Keratinocyte (primary cell): ENCODE results near the gene IFI27L2. TPM values are rescaled to one million over a fixed set of nuclear protein-coding genes. Genes with fewer than 3 reads are reported as not detected.

ENCODE experiments used
- DNase-seq: peaks from one replicate; pipeline ENCODE4 v3.0.0-alpha.2; 2011; ENCODE audit warnings: low read depth, missing footprints, low spot score
- FAIRE-seq: peaks from 2 replicates; lab custom pipeline; 2011; peaks lifted over from hg19 to GRCh38; lab: Jason Lieb, UNC
- H2AFZ ChIP-seq: 2 replicates; pipeline ENCODE4 v1.6.0; 2012; ENCODE audit warnings: low read length, control low read depth, inconsistent platforms; ENCODE audit not compliant: control insufficient read depth
- H3K27ac ChIP-seq: 2 replicates; pipeline ENCODE4 v1.5.1; 2011; ENCODE audit warnings: low read length; ENCODE audit not compliant: control insufficient read depth, insufficient read depth
- H3K27me3 ChIP-seq: 3 replicates; pipeline ENCODE4 v1.6.0; 2011; ENCODE audit warnings: low read length; ENCODE audit not compliant: control insufficient read depth, insufficient read depth; ENCODE audit errors: extremely low read depth
- H3K36me3 ChIP-seq, 2 experiments: 2 replicates in 1 of 2; 3 replicates in 1 of 2; pipeline ENCODE4 v1.5.1; 2011; ENCODE audit warnings: low read length in 2 of 2, mild to moderate bottlenecking in 1 of 2; ENCODE audit not compliant: control insufficient read depth in 2 of 2, insufficient read depth in 2 of 2; ENCODE audit errors: extremely low read depth in 1 of 2
- H3K4me1 ChIP-seq: 3 replicates; pipeline ENCODE4 v1.5.1; 2011; ENCODE audit warnings: low read length; ENCODE audit not compliant: control insufficient read depth, insufficient read depth; ENCODE audit errors: extremely low read depth
- H3K4me2 ChIP-seq: 3 replicates; pipeline ENCODE4 v1.6.0; 2011; ENCODE audit warnings: low read depth, low read length; ENCODE audit not compliant: control insufficient read depth, insufficient read depth; ENCODE audit errors: extremely low read depth
- H3K4me3 ChIP-seq, 3 experiments: fragments of 200-600 bp in 1 of 3; sonication (generic) in 1 of 3; 2 replicates in 2 of 3; 3 replicates in 1 of 3; pipeline ENCODE4 v1.5.1; 2011 to 2016; ENCODE audit warnings: low read length in 3 of 3, mild to moderate bottlenecking in 3 of 3, control low read depth in 2 of 3, inconsistent platforms in 1 of 3, low read depth in 1 of 3, mixed read lengths in 1 of 3, mixed run types in 1 of 3, moderate library complexity in 1 of 3; ENCODE audit not compliant: control insufficient read depth in 2 of 3, insufficient read depth in 2 of 3; ENCODE audit errors: extremely low read depth in 1 of 3
- H3K79me2 ChIP-seq: 2 replicates; pipeline ENCODE4 v1.6.0; 2012; ENCODE audit warnings: low read length; ENCODE audit not compliant: control insufficient read depth, insufficient read depth
- H3K9ac ChIP-seq: 3 replicates; pipeline ENCODE4 v1.6.0; 2011; ENCODE audit warnings: low read length; ENCODE audit not compliant: control insufficient read depth, insufficient read depth; ENCODE audit errors: extremely low read depth
- H3K9me1 ChIP-seq: 3 replicates; pipeline ENCODE4 v1.6.0; 2011; ENCODE audit warnings: low read length; ENCODE audit not compliant: control insufficient read depth, insufficient read depth; ENCODE audit errors: extremely low read depth
- H3K9me3 ChIP-seq: 2 replicates; pipeline ENCODE4 v1.5.1; 2012; ENCODE audit warnings: low read depth, low read length; ENCODE audit not compliant: control insufficient read depth
- H4K20me1 ChIP-seq: 3 replicates; pipeline ENCODE4 v1.6.0; 2011; ENCODE audit warnings: low read length; ENCODE audit not compliant: control insufficient read depth, insufficient read depth; ENCODE audit errors: extremely low read depth
- CTCF ChIP-seq, 3 experiments: IDR thresholded peaks in 1 of 3; conservative IDR thresholded peaks in 1 of 3; optimal IDR thresholded peaks in 1 of 3; 2 replicates in 2 of 3; 3 replicates in 1 of 3; pipeline versions ENCODE3 to v1.5.1; 2011; ENCODE audit warnings: low read length in 3 of 3, mild to moderate bottlenecking in 3 of 3, moderate library complexity in 2 of 3, control low read depth in 1 of 3, inconsistent platforms in 1 of 3; ENCODE audit not compliant: insufficient read depth in 2 of 3; ENCODE audit errors: extremely low read depth in 1 of 3
- EZH2 ChIP-seq: IDR thresholded peaks from one replicate; pipeline ENCODE4 v1.6.1; 2012; ENCODE audit warnings: inconsistent platforms, mild to moderate bottlenecking, low read length, moderate library complexity
- dilution Hi-C: fragments of 300-500 bp; cut with MboI; formaldehyde crosslinking; loops from one replicate; pipeline ENCODE4 v1.7.0; 2020; ENCODE audit warnings: low sequenced_read_pairs; ENCODE audit not compliant: extremely low pct_ligation_motif_present
- polyA plus RNA-seq, 5 experiments: library from polyadenylated mRNA; depleted of rRNA in 3 of 5; stranded (reverse) in 3 of 5; stranded (forward) in 1 of 5; unstranded in 1 of 5; fragments of >200 nt; gene quantifications; 1 replicate in 1 of 5; 2 replicates in 3 of 5; 3 replicates in 1 of 5; pipeline versions ENCODE4 v1.2.1 to v1.2.3, GENCODE V29; 2011 to 2012; ENCODE audit warnings: missing spikeins in 2 of 5, low read depth in 1 of 5, low replicate concordance in 1 of 5

The IFI27L2 gene
- polyA plus RNA-seq, 1 donor (not counting 4 experiments of a cell fraction or from before 2014, with no cell fraction given), result 67.5 TPM

- H3K9ac ChIP-seq, result no peak overlapping the region
- H3K79me2 ChIP-seq, result no peaks in the 10 kb centered on the region
- H3K4me2 ChIP-seq, result no peak overlapping the region
- peaks cover 9% of the 10 kb centered on the region for H3K4me1 ChIP-seq
- DNase-seq (no peak), FAIRE-seq (no peak)
- no peaks in the 10 kb centered on the region for H4K20me1 ChIP-seq
- no peaks in the 10 kb centered on the region for H3K9me1 ChIP-seq
- dilution Hi-C loops, result no loop called here
- no peaks in the 10 kb centered on the region for H3K9me3 ChIP-seq
- H3K4me3 ChIP-seq, result no peak overlapping the region
- H2AFZ ChIP-seq, result no peak overlapping the region
- H3K27me3 ChIP-seq, result no peaks in the 10 kb centered on the region
- H3K27ac ChIP-seq, result no peak overlapping the region
- peaks cover 0 to 12% of the 10 kb centered on the region in 2 experiments for H3K36me3 ChIP-seq
- TF ChIP-seq CTCF (optimal IDR thresholded peaks at IDR 0.05 in 1 of 3, IDR thresholded peaks at IDR 0.05 in 1 of 3, conservative IDR thresholded peaks at IDR 0.05 in 1 of 3; ENCODE audit: extremely low read depth in 1 of 3, insufficient read depth in 2 of 3, low read length in 3 of 3) (no peak), EZH2 (no peak)
Measured at GRCh38 chr14:94124582-94125377, 4.6 kb downstream of the IFI27L2 start.

- no peak for DNase-seq
- no peak for FAIRE-seq
- H2AFZ ChIP-seq, result no peak overlapping the region
- no peaks in the 10 kb centered on the region for H3K27me3 ChIP-seq
- dilution Hi-C loops, result no loop called here
- no peak overlapping the region for H3K9ac ChIP-seq
- no peaks in the 10 kb centered on the region for H3K9me3 ChIP-seq
- H4K20me1 ChIP-seq, result no peaks in the 10 kb centered on the region
- H3K9me1 ChIP-seq, result no peaks in the 10 kb centered on the region
- no peak overlapping the region for H3K4me3 ChIP-seq
- H3K4me2 ChIP-seq, result no peak overlapping the region
- no peak overlapping the region for H3K27ac ChIP-seq
- H3K36me3 ChIP-seq, result peaks cover 0 to 12% of the 10 kb centered on the region in 2 experiments
- TF ChIP-seq EZH2, result no peak
- no peak for TF ChIP-seq CTCF (optimal IDR thresholded peaks at IDR 0.05 in 1 of 3, IDR thresholded peaks at IDR 0.05 in 1 of 3, conservative IDR thresholded peaks at IDR 0.05 in 1 of 3; ENCODE audit: extremely low read depth in 1 of 3, insufficient read depth in 2 of 3, low read length in 3 of 3)
- H3K79me2 ChIP-seq, result no peaks in the 10 kb centered on the region
- H3K4me1 ChIP-seq, result peaks cover 7% of the 10 kb centered on the region
Measured at GRCh38 chr14:94123868-94124267, 5.5 kb downstream of the IFI27L2 start.
